Measurements from ENCODE around the gene CELF4. TPM values are rescaled to one million over a fixed set of nuclear protein-coding genes. Genes with fewer than 3 reads are reported as not detected.

The CELF4 gene
- total and polyA plus RNA-seq, 10 of the 15 experiments (the other 5 are each of a cell fraction or from before 2014, with no cell fraction given) = 0.03 to 0.32 TPM; not detected in 8

- TF ChIP-seq CUX1 (IDR thresholded peaks at IDR 0.05; ENCODE audit: insufficient replicate concordance, low read depth, low read length) (no peak), CEBPB (IDR thresholded peaks at IDR 0.05; ENCODE audit: borderline replicate concordance in 1 of 2, low read depth in 2 of 2, low read length in 2 of 2) (no peak), MYB (IDR thresholded peaks at IDR 0.05; ENCODE audit: borderline replicate concordance, low read depth, low read length) (no peak), ZNF384 (IDR thresholded peaks at IDR 0.05; ENCODE audit: borderline replicate concordance, low read depth, low read length) (no peak), NR2C2 (IDR thresholded peaks at IDR 0.05; ENCODE audit: borderline replicate concordance, control insufficient read depth, insufficient read length, low read depth) (no peak), HDGF (IDR thresholded peaks at IDR 0.05) (no peak), ZNF687 (IDR thresholded peaks at IDR 0.05) (no peak), NFXL1 (IDR thresholded peaks at IDR 0.05; ENCODE audit: borderline replicate concordance) (no peak), E4F1 (IDR thresholded peaks at IDR 0.05; ENCODE audit: borderline replicate concordance, partially characterized antibody) (no peak), ESRRA (IDR thresholded peaks at IDR 0.05; ENCODE audit: low read length) (no peak)
Measured at GRCh38 chr18:37524139-37524497, 41.5 kb downstream of the CELF4 start (continued).

All from GM12878 (cell line).